ENCODE data around the gene RPS5. TPM values are rescaled to one million over a fixed set of nuclear protein-coding genes. Genes with fewer than 3 reads are reported as not detected.
"Not testable (repeated sequence)": the region's sequence is repeated elsewhere in the genome, so short reads cannot be mapped to it uniquely, and the experiment has no call there.

The RPS5 gene
- total RNA-seq, 1 donor from 2014 or later = 634 TPM

- TF ChIP-seq, protein P1, sequence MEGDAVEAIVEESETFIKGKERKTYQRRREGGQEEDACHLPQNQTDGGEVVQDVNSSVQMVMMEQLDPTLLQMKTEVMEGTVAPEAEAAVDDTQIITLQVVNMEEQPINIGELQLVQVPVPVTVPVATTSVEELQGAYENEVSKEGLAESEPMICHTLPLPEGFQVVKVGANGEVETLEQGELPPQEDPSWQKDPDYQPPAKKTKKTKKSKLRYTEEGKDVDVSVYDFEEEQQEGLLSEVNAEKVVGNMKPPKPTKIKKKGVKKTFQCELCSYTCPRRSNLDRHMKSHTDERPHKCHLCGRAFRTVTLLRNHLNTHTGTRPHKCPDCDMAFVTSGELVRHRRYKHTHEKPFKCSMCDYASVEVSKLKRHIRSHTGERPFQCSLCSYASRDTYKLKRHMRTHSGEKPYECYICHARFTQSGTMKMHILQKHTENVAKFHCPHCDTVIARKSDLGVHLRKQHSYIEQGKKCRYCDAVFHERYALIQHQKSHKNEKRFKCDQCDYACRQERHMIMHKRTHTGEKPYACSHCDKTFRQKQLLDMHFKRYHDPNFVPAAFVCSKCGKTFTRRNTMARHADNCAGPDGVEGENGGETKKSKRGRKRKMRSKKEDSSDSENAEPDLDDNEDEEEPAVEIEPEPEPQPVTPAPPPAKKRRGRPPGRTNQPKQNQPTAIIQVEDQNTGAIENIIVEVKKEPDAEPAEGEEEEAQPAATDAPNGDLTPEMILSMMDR (IDR thresholded peaks at IDR 0.05) = no peak
- peak overlapping the region; percentile 95 for H3K27ac Mint-ChIP-seq (ENCODE audit: unreplicated experiment)
- H3K4me1 Mint-ChIP-seq (ENCODE audit: low read depth) = peaks cover 44% of the 10 kb centered on the region
- no peaks in the 10 kb centered on the region for H3K27me3 Mint-ChIP-seq (ENCODE audit: low read depth)
- H3K9me3 Mint-ChIP-seq (ENCODE audit: low read depth) = no peaks in the 10 kb centered on the region
- peaks cover 14% of the 10 kb centered on the region for H3K36me3 Mint-ChIP-seq (ENCODE audit: low read depth)
- DNase-seq (ENCODE audit: low spot score) = peak; percentile 92
- H3K4me3 Mint-ChIP-seq (ENCODE audit: unreplicated experiment) = peak overlapping the region; percentile 99
Measured at GRCh38 chr19:58346961-58347929, 39.8 kb upstream of the RPS5 start.

GRCh38 chr19:58348080-58348479 is 39.0 kb upstream of the RPS5 start:
- Mint-ChIP-seq H3K27ac (ENCODE audit: unreplicated experiment) (peak overlapping the region; percentile 95), H3K36me3 (ENCODE audit: low read depth) (peaks cover 14% of the 10 kb centered on the region), H3K4me1 (ENCODE audit: low read depth) (peaks cover 41% of the 10 kb centered on the region), H3K4me3 (ENCODE audit: unreplicated experiment) (peak overlapping the region; percentile 99)
- not testable (repeated sequence) for H3K9me3 Mint-ChIP-seq (ENCODE audit: low read depth); H3K27me3 Mint-ChIP-seq (ENCODE audit: low read depth)
- peak; percentile 10 for DNase-seq (ENCODE audit: low spot score)

DNA sequence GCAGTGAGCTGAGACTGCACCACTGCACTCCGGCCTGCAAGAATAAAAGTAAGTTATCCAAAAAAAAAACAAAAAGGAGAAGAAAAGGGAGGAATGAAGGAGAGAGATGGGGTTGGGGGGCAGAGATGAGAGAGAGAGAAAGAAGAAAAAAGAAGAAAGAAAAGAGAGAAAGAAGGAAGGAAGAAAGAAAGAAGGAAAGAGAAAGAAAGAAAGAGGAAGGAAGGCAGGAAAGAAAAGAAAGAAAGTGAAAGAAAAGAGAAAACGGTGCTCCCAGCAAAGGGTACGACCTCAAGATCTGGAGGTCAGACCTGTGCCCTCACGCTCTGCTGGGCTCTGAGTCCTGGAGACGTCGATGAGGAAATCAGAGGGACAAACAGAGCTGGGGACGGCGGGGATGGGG is 37.5 kb upstream of the RPS5 start:
- Mint-ChIP-seq H3K27me3 (ENCODE audit: low read depth) (no peaks in the 10 kb centered on the region), H3K36me3 (ENCODE audit: low read depth) (peaks cover 12% of the 10 kb centered on the region), H3K27ac (ENCODE audit: unreplicated experiment) (no peak overlapping the region), H3K4me1 (ENCODE audit: low read depth) (peaks cover 38% of the 10 kb centered on the region), H3K4me3 (ENCODE audit: unreplicated experiment) (no peak overlapping the region), H3K9me3 (ENCODE audit: low read depth) (no peaks in the 10 kb centered on the region)
- no peak for DNase-seq (ENCODE audit: low spot score)
- TF ChIP-seq, protein P1 (IDR thresholded peaks at IDR 0.05) = no peak

DNA sequence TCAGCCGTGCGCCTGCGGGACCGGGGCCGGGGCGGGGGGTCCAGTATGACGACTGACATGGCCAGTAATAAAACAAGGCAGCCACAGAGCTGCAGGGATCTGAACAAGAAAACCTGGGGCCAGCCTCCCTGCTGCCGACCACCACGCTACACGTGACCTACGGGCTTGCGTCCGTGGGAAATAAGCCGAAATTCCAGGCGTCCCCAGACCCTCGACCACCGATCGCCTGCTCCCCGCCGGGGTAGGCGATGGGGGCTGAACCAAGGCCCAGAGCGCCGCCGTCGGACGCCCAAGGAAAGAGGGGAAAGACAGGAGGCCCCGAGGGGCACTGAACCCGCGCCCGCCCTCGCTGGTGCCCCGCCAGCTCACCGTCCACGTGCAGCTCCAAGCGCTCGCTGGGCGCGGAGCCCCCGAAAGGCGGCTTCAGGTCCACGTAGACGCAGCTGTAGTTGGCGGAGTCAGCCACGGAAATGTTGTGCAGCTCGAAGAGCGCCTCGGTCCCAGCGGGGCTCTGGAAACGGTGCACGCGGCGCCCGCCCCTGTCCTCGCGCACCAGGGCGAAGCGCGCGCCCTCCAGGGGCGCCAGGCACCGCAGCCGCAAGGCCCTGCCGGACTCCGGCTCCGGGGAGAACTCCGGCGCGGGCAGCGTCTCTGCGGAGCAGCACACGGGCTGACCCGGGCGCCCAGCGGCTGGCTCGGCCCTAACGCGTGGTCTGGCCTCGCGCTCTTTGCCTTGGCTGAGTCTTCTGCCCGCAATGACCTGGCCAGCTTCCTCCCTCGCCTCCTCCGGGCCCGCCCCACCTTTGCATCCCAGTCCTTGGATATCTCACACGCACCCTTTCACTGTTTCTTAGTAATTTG is 36.8 kb upstream of the RPS5 start:
- peaks cover 12% of the 10 kb centered on the region for H3K36me3 Mint-ChIP-seq (ENCODE audit: low read depth)

DNA sequence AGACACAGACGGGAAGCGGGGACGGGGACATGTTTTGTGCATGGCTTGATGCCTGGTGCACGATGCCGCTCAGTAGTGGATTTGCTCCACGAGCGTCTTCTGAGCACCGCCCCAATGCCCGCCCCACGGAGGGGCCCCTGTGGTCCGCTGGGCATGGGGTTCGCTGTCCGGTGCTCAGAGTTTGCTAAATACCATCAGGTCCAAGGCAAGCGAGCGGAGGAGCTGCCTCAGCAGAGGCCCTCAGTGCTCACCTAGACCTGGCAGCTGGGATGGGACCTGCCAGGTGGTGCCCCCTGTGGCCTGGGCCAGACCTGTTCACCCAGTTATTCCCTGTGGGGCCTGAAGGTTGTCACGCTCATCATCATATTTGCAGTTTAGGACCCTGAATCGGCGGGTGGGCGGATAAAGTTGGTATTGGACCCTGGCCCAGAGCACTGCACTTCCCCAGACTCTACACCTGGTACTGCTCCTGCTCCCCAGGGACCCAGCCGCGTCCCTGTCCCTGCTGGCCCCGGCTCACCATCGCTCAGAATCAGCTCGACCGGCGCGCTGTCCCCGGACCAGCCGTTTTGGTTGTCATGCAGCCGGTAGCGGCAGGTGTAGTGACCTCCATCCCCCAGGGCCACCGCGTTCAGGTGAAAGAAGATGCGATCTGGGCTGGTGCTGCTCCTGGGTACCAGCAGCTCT is 36.1 kb upstream of the RPS5 start:
- H3K4me1 Mint-ChIP-seq (ENCODE audit: low read depth) = peaks cover 27% of the 10 kb centered on the region
- H3K9me3 Mint-ChIP-seq (ENCODE audit: low read depth) = no peaks in the 10 kb centered on the region
- peaks cover 8% of the 10 kb centered on the region for H3K36me3 Mint-ChIP-seq (ENCODE audit: low read depth)
- H3K27ac Mint-ChIP-seq (ENCODE audit: unreplicated experiment) = no peak overlapping the region
- TF ChIP-seq, protein P1 (IDR thresholded peaks at IDR 0.05) = no peak
- DNase-seq (ENCODE audit: low spot score) = peak; percentile 67
- no peaks in the 10 kb centered on the region for H3K27me3 Mint-ChIP-seq (ENCODE audit: low read depth)
- no peak overlapping the region for H3K4me3 Mint-ChIP-seq (ENCODE audit: unreplicated experiment)

More for the DNA sequence above, 36.8 kb upstream of the RPS5 start:
- no peak overlapping the region for H3K27ac Mint-ChIP-seq (ENCODE audit: unreplicated experiment)
- no peaks in the 10 kb centered on the region for H3K27me3 Mint-ChIP-seq (ENCODE audit: low read depth)
- TF ChIP-seq, protein P1 (IDR thresholded peaks at IDR 0.05) = no peak
- no peaks in the 10 kb centered on the region for H3K9me3 Mint-ChIP-seq (ENCODE audit: low read depth)
- no peak overlapping the region for H3K4me3 Mint-ChIP-seq (ENCODE audit: unreplicated experiment)
- DNase-seq (ENCODE audit: low spot score) = peak; percentile 90
- H3K4me1 Mint-ChIP-seq (ENCODE audit: low read depth) = peaks cover 34% of the 10 kb centered on the region

All from chondrocyte (in vitro differentiated cells).